Natural killer cell (primary cell): ENCODE data around the gene EBLN1. TPM values are rescaled to one million over a fixed set of nuclear protein-coding genes. Genes with fewer than 3 reads are reported as not detected.

Source experiments
- ATAC-seq, 3 donors: fragments of 150-1000 bp in 2 of 3; fragments of 200-7000 bp in 1 of 3; cut with Tn5 transposase; 1 replicate in 1 of 3; 2 replicates in 2 of 3; pipeline ENCODE4 v1.10.0; 2021; ENCODE audit warnings: mild to moderate bottlenecking in 2 of 3, moderate library complexity in 2 of 3
- DNase-seq, 2 donors: peaks; one replicate each; pipeline versions ENCODE4 v3.0.0 to v3.0.0-alpha.2; 2013 to 2021; ENCODE audit warnings: mixed read lengths in 1 of 2
- H3K27ac ChIP-seq: one replicate; pipeline ENCODE4 v1.5.1; 2013; ENCODE audit warnings: mild to moderate bottlenecking, low read length
- H3K27me3 ChIP-seq: one replicate; pipeline ENCODE4 v1.6.1; 2013; ENCODE audit warnings: low read length; ENCODE audit not compliant: control insufficient read depth, insufficient read depth
- H3K36me3 ChIP-seq: one replicate; pipeline ENCODE4 v1.6.1; 2013; ENCODE audit warnings: low read length; ENCODE audit not compliant: control insufficient read depth, insufficient read depth
- H3K4me1 ChIP-seq: one replicate; pipeline ENCODE4 v1.6.1; 2013; ENCODE audit warnings: low read length; ENCODE audit not compliant: control insufficient read depth, insufficient read depth
- H3K4me3 ChIP-seq: one replicate; pipeline ENCODE4 v1.5.1; 2013; ENCODE audit warnings: low read length
- H3K9me3 ChIP-seq: one replicate; pipeline ENCODE4 v1.6.1; 2013; ENCODE audit warnings: low read length; ENCODE audit not compliant: control insufficient read depth, insufficient read depth
- H3K27ac Mint-ChIP-seq, 2 donors: one replicate each; pipeline ENCODE4 v1.8.0; 2022; ENCODE audit warnings: mild to moderate bottlenecking in 2 of 2, mixed read lengths in 2 of 2, moderate library complexity in 1 of 2
- H3K27me3 Mint-ChIP-seq, 2 donors: one replicate each; pipeline ENCODE4 v1.8.0; 2022; ENCODE audit warnings: low read depth in 2 of 2, mixed read lengths in 2 of 2
- H3K36me3 Mint-ChIP-seq: one replicate; pipeline ENCODE4 v1.8.0; 2022; ENCODE audit warnings: mixed read lengths
- H3K4me1 Mint-ChIP-seq, 2 donors: one replicate each; pipeline ENCODE4 v1.8.0; 2022; ENCODE audit warnings: mixed read lengths in 2 of 2
- H3K4me3 Mint-ChIP-seq: one replicate; pipeline ENCODE4 v1.8.0; 2022; ENCODE audit warnings: mild to moderate bottlenecking, moderate library complexity, mixed read lengths
- H3K9me3 Mint-ChIP-seq, 2 donors: one replicate each; pipeline ENCODE4 v1.8.0; 2022; ENCODE audit warnings: mixed read lengths in 2 of 2
- WGBS: methylation state at CpG from one replicate; pipeline ENCODE4 v1.1.7; 2013; ENCODE audit warnings: missing lambda C conversion rate; ENCODE audit not compliant: insufficient coverage; 5-methylcytosine and 5-hydroxymethylcytosine counted together
- intact Hi-C: fragments of 100-400 bp; cut with micrococcal nuclease; formaldehyde crosslinking; loops from one replicate; pipeline ENCODE4 v1.14.2; 2022
- total RNA-seq, 4 donors: library from RNA; stranded (reverse); fragments of 120-200 nt in 1 of 4; gene quantifications; one replicate each; pipeline versions ENCODE4 v1.2.3 to v1.2.4, GENCODE V29; 2013 to 2022
- TF ChIP-seq, protein P1 (sequence below): fragments of 200-600 bp; IDR thresholded peaks from one replicate; pipeline ENCODE4 v1.8.0; 2022; ENCODE audit warnings: antibody characterized with exemption

EBLN1 gene
- total RNA-seq, 3 donors from 2014 or later (not counting 1 experiment from before 2014, with no cell fraction given), result not detected

DNA sequence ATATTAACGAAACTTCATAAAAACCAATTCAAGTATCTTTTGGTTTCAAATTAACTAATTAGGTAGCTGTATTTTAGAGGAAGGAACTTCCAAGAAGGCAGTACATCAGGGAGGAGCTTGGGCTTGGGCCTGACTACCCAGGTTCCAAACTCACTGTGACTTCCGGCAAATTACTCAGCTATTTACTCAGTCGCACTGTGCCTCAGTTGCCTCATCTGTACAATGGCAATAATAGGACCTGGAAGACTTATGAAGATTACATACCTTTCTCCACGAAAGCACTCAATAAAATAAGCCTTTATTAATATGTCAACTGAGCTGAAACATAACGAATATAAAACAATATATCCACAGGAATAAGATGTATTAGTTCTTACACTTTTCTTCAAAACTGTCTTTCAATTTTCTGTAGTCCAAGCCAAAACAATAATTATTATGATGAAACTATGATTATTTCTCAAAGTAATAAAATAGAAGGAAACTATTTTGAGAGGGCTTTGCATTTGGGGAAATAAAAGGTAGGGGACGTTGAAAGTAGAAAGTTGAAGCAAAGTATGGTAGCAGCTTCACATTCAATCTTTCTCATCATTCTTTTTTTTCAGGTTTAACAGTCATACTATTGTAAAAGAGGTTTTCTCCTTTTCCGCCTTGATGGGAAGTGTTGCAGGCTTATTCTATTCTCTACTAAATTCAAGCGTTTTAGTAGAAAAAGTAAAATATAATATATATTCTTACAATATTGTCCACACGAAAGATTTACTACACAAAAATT, 10.5 kb upstream of the EBLN1 start:
- Mint-ChIP-seq H3K4me3 (peak overlapping the region; percentile 93), H3K4me1 (peaks cover 15 to 21% of the 10 kb centered on the region in 2 donors), H3K36me3 (no peaks in the 10 kb centered on the region), H3K9me3 (no peaks in the 10 kb centered on the region), H3K27ac (peak overlapping the region; percentile 96 to 97), H3K27me3 (peaks cover 13 to 16% of the 10 kb centered on the region in 2 donors)
- 55% methylated on average over 4 of the region's 9 CpGs for WGBS
- TF ChIP-seq, protein P1, sequence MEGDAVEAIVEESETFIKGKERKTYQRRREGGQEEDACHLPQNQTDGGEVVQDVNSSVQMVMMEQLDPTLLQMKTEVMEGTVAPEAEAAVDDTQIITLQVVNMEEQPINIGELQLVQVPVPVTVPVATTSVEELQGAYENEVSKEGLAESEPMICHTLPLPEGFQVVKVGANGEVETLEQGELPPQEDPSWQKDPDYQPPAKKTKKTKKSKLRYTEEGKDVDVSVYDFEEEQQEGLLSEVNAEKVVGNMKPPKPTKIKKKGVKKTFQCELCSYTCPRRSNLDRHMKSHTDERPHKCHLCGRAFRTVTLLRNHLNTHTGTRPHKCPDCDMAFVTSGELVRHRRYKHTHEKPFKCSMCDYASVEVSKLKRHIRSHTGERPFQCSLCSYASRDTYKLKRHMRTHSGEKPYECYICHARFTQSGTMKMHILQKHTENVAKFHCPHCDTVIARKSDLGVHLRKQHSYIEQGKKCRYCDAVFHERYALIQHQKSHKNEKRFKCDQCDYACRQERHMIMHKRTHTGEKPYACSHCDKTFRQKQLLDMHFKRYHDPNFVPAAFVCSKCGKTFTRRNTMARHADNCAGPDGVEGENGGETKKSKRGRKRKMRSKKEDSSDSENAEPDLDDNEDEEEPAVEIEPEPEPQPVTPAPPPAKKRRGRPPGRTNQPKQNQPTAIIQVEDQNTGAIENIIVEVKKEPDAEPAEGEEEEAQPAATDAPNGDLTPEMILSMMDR, result no peak
- H3K27ac ChIP-seq, result peak overlapping the region; percentile 67
- intact Hi-C loops, result loop anchor here (2.0 to 10.0 kb wide), 3 partner anchors 112 to 706 kb away; no protein-coding TSS in a partner anchor
- H3K4me1 ChIP-seq, result peaks cover 3% of the 10 kb centered on the region
- no peaks in the 10 kb centered on the region for H3K36me3 ChIP-seq
- peak overlapping the region; percentile 69 for H3K4me3 ChIP-seq
- ATAC-seq (no peak), DNase-seq (no peak)
- peaks cover 4% of the 10 kb centered on the region for H3K27me3 ChIP-seq
- no peaks in the 10 kb centered on the region for H3K9me3 ChIP-seq

DNA sequence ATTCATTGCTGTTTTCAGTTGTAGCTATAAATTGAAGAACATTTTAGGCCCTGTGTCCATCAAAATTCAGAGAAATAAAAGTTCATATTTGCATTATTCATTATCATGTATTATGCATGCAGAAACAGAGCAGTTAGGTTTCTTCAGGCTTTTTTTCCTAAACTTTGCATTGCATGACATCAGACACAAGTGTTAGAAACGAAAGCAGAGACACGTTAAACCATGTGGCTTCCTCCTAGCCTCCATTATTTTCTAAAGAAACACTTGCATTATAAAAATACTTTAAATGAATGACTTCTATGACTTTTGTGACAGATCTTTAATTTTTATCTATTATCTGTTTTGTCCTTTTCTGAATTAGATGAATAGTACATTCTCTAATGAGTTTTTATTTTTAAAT, 8.8 kb upstream of the EBLN1 start:
- H3K9me3 Mint-ChIP-seq, result no peaks in the 10 kb centered on the region
- Histone ChIP-seq H3K27me3 (peaks cover 4% of the 10 kb centered on the region), H3K4me3 (no peak overlapping the region), H3K36me3 (no peaks in the 10 kb centered on the region), H3K9me3 (no peaks in the 10 kb centered on the region), H3K27ac (no peak overlapping the region), H3K4me1 (peaks cover 3% of the 10 kb centered on the region)
- DNase-seq, result no peak
- H3K4me1 Mint-ChIP-seq, result peaks cover 15 to 21% of the 10 kb centered on the region in 2 donors
- H3K4me3 Mint-ChIP-seq, result no peak overlapping the region
- H3K27me3 Mint-ChIP-seq, result peaks cover 19 to 22% of the 10 kb centered on the region in 2 donors
- ATAC-seq, result no peak
- 55% methylated on average over 2 of the region's 2 CpGs for WGBS
- H3K27ac Mint-ChIP-seq, result no peak overlapping the region
- TF ChIP-seq, protein P1, result no peak
- intact Hi-C loops, result loop anchor here (5.0 to 10.0 kb wide), 2 partner anchors 278 to 704 kb away; no protein-coding TSS in a partner anchor
- no peaks in the 10 kb centered on the region for H3K36me3 Mint-ChIP-seq

DNA sequence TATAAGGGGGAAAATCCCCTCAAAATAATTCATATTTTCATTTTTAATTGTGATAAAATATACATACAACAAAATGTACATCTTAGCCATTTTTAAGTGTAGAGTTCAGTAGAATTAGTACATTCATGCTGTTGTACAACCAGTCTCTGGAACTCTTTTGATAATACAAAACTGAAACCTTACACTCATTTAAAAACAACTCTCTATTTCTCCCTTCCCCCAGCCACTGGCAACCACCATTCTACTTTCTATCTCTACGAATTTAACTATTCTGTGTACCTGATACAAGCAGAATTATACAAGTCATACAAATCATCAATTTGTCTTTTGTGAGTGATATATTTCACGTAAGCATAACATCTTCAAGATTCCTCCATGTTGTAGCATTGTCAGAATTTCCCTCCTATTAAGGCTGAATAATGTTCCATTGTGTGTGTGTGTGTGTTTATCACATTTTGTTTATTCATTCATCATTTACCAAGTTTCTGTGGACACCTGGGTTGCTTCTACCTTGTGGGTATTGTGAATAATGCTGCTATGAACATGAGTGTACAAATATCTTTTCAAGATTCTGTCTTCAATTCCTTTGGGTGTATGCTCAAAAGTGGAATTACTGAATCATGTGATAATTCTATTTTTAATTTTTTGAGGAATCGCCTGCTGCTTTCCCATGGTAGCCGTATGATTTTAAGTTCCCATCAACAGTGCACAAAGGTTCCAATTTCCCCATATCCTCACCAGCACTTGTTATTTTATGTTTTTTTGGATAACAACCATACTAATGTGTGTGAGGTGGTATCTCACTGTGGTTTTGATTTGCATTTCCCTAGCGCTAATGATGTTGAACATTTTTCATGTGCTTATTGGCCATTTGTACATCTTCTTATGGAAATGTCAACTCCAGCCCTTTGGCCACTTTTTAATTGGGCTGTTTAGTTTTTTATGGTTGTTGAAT, 4.7 kb upstream of the EBLN1 start:
- intact Hi-C loops, result loop anchor here (10.0 kb wide), 1 partner anchor 282 kb away; no protein-coding TSS in a partner anchor
- Histone ChIP-seq H3K9me3 (no peaks in the 10 kb centered on the region), H3K36me3 (no peaks in the 10 kb centered on the region), H3K27me3 (peaks cover 3% of the 10 kb centered on the region), H3K27ac (no peak overlapping the region), H3K4me3 (no peak overlapping the region), H3K4me1 (no peaks in the 10 kb centered on the region)
- 82% methylated on average over 2 of the region's 5 CpGs for WGBS
- H3K27me3 Mint-ChIP-seq, result peaks cover 22 to 46% of the 10 kb centered on the region in 2 donors
- DNase-seq, result no peak
- H3K36me3 Mint-ChIP-seq, result no peaks in the 10 kb centered on the region
- ATAC-seq, result no peak
- H3K4me3 Mint-ChIP-seq, result no peak overlapping the region
- TF ChIP-seq, protein P1, result no peak
- no peaks in the 10 kb centered on the region for H3K4me1 Mint-ChIP-seq
- no peak overlapping the region for H3K27ac Mint-ChIP-seq
- H3K9me3 Mint-ChIP-seq, result no peaks in the 10 kb centered on the region
